Heart left ventricle (tissue), 16 donors: ENCODE data around the gene JPH2. TPM values are rescaled to one million over a fixed set of nuclear protein-coding genes. Genes with fewer than 3 reads are reported as not detected.

Experiments
- ATAC-seq, 4 donors: fragments of 200-7000 bp; cut with Tn5 transposase; one replicate each; pipeline ENCODE4 v1.9.1; 2020 to 2022; ENCODE audit warnings: moderate library complexity in 4 of 4, mild to moderate bottlenecking in 3 of 4, moderate number of reproducible peaks in 1 of 4
- DNase-seq, 5 donors: peaks; one replicate each; pipeline ENCODE4 v3.0.0-alpha.2; 2020
- H3K27ac ChIP-seq, 12 donors: fragments of 200-600 bp; sonication (generic) in 4 of 12; one replicate each; pipeline versions ENCODE4 v1.5.0 to v1.8.0; 2016 to 2022; ENCODE audit warnings: mild to moderate bottlenecking in 2 of 12
- H3K27me3 ChIP-seq, 9 donors: fragments of 200-600 bp; sonication (generic) in 2 of 9; one replicate each; pipeline versions ENCODE4 v1.5.1 to v1.8.0; 2016 to 2022; ENCODE audit warnings: mild to moderate bottlenecking in 3 of 9
- H3K36me3 ChIP-seq, 9 donors: fragments of 200-600 bp; sonication (generic) in 2 of 9; one replicate each; pipeline versions ENCODE4 v1.5.0 to v1.8.0; 2018 to 2022; ENCODE audit warnings: mild to moderate bottlenecking in 2 of 9
- H3K4me1 ChIP-seq, 12 donors: fragments of 200-600 bp; sonication (generic) in 4 of 12; one replicate each; pipeline versions ENCODE4 v1.5.0 to v1.8.0; 2016 to 2022; ENCODE audit warnings: mild to moderate bottlenecking in 3 of 12
- H3K4me3 ChIP-seq, 12 donors: fragments of 200-600 bp; sonication (generic) in 4 of 12; one replicate each; pipeline versions ENCODE4 v1.5.0 to v1.8.0; 2017 to 2022; ENCODE audit warnings: mild to moderate bottlenecking in 9 of 12, moderate library complexity in 4 of 12
- H3K9me3 ChIP-seq, 12 donors: fragments of 200-600 bp; sonication (generic) in 4 of 12; one replicate each; pipeline versions ENCODE4 v1.5.0 to v1.8.0; 2016 to 2022; ENCODE audit warnings: mild to moderate bottlenecking in 1 of 12
- CTCF ChIP-seq, 12 donors: fragments of 200-600 bp; sonication (generic) in 4 of 12; IDR thresholded peaks; one replicate each; pipeline versions ENCODE4 v1.5.0 to v1.8.0; 2018 to 2022; ENCODE audit warnings: antibody characterized with exemption in 12 of 12, mild to moderate bottlenecking in 5 of 12
- POLR2A ChIP-seq, 2 donors: fragments of 450-650 bp; IDR thresholded peaks; one replicate each; pipeline ENCODE4 v1.6.1; 2017; ENCODE audit warnings: antibody characterized with exemption in 2 of 2, mild to moderate bottlenecking in 2 of 2, moderate library complexity in 2 of 2
- WGBS, 4 donors: extraction: QIAGEN DNeasy Blood & Tissue Kit in 2 of 4; methylation state at CpG; one replicate each; pipeline versions ENCODE4 v1.1.5 to v1.1.7; 2013 to 2018; 5-methylcytosine and 5-hydroxymethylcytosine counted together
- intact Hi-C, 10 donors: fragments of 100-400 bp; cut with DNase I; formaldehyde crosslinking; loops; one replicate each; pipeline versions ENCODE4 v1.11.1 to v1.14.2; 2022
- polyA plus RNA-seq, 2 donors: library from polyadenylated mRNA; stranded (reverse); fragments of 200-250 nt; gene quantifications; one replicate each; pipeline ENCODE4 v1.2.3, GENCODE V29; 2013
- total RNA-seq, 9 donors: library from RNA; depleted of rRNA in 2 of 9; stranded (reverse); fragments of >200 nt in 2 of 9; fragmentation: NEBNext Ultra II Directional in 3 of 9; extraction: Animal tissue kit (Norgen Biotek cat#: 25700) in 3 of 9; gene quantifications; one replicate each; pipeline versions ENCODE4 v1.1.0 to v1.2.4, GENCODE V29; 2016 to 2023
- donor health status: ischemic (EF 13 %, LVEDD 7.1; RV severe dilation, severe dysfunction).
- donor health status: healthy with polysubstance abuse.
- donor health status: DM: no; HTN: yes; CAD: no.
- donor health status: DM: no; HTN: no; CAD: no.
- donor health status: ischemic (EF 25% LVEDD 6.9; RV normal size, moderate dysfunction).
- donor health status: ischemic (EF 25% LVEDD 5.7; RV mildly dilated, moderate dysfunction).
- donor health status: healthy.
- donor health status: DM: yes; HTN: yes; CAD: no.
- donor health status: ischemic (EF 35%, LVEDD 5.7; RV mildly dilated, moderate dysfunction).
- donor health status: nonischemic (EF 11% LVEDD 7.7; RV severe dilation, severe dysfunction).
- donor health status: DM: yes; HTN: yes; CAD: no.
- donor health status: PGD.
- donor health status: ischemic (EF 29% LVEDD 5.4; RV normal size, mild dysfunction).
- donor health status: nonischemic (EF 23%, LVEDD 6.1; RV moderate dilation, normal function).

The JPH2 gene
- total and polyA plus RNA-seq, 11 donors = 99.5 to 219 (median 155) TPM

GRCh38 chr20:44228465-44229258, 41.7 kb upstream of the JPH2 start:
- no peaks in the 10 kb centered on the region for H3K27me3 ChIP-seq
- no peak overlapping the region for H3K27ac ChIP-seq
- intact Hi-C loops = no loop called here
- ATAC-seq (peak; percentile 10 to 52 (median 45)), DNase-seq (no peak)
- WGBS, 4 donors = 55 to 64% (median 59%) methylated on average over 15 to 17 of the region's 17 CpGs
- no peak overlapping the region for H3K4me3 ChIP-seq
- no peaks in the 10 kb centered on the region for H3K9me3 ChIP-seq
- H3K36me3 ChIP-seq = peaks cover 0 to 6% (median 0%) of the 10 kb centered on the region in 9 donors
- H3K4me1 ChIP-seq = peaks cover 0 to 8% (median 0%) of the 10 kb centered on the region in 12 donors
- TF ChIP-seq POLR2A (IDR thresholded peaks at IDR 0.05) (no peak), CTCF (IDR thresholded peaks at IDR 0.05) (no peak)

GRCh38 chr20:44224637-44225036, 37.6 kb upstream of the JPH2 start:
- TF ChIP-seq CTCF (IDR thresholded peaks at IDR 0.05) (no peak), POLR2A (IDR thresholded peaks at IDR 0.05) (no peak)
- WGBS, 4 donors = 76 to 81% (median 79%) methylated on average over 5 of the region's 5 CpGs

GRCh38 chr20:44223721-44224120, 36.7 kb upstream of the JPH2 start:
- no peak overlapping the region for H3K4me3 ChIP-seq
- H3K9me3 ChIP-seq = no peaks in the 10 kb centered on the region
- WGBS, 4 donors = 73 to 90% (median 87%) methylated on average over 5 of the region's 5 CpGs
- no peak overlapping the region for H3K27ac ChIP-seq
- peaks cover 0 to 18% (median 5%) of the 10 kb centered on the region in 12 donors for H3K4me1 ChIP-seq
- TF ChIP-seq POLR2A (IDR thresholded peaks at IDR 0.05) (no peak), CTCF (IDR thresholded peaks at IDR 0.05) (no peak)
- no peak for ATAC-seq
- intact Hi-C loops = loop anchor here in 2 of 10 donors (5.0 kb wide), 2 partner anchors 79 to 244 kb away; no protein-coding TSS in a partner anchor
- H3K27me3 ChIP-seq = no peaks in the 10 kb centered on the region
- H3K36me3 ChIP-seq = peaks cover 0 to 9% (median 0%) of the 10 kb centered on the region in 9 donors
- no peak for DNase-seq

More at GRCh38 chr20:44224637-44225036, 37.6 kb upstream of the JPH2 start:
- H3K36me3 ChIP-seq = peaks cover 0 to 9% (median 0%) of the 10 kb centered on the region in 9 donors
- no peak for DNase-seq
- no peaks in the 10 kb centered on the region for H3K27me3 ChIP-seq
- no peaks in the 10 kb centered on the region for H3K9me3 ChIP-seq
- H3K4me1 ChIP-seq = peaks cover 0 to 17% (median 5%) of the 10 kb centered on the region in 12 donors
- no peak for ATAC-seq
- no peak overlapping the region for H3K27ac ChIP-seq
- no peak overlapping the region for H3K4me3 ChIP-seq
- intact Hi-C loops = loop anchor here in 2 of 10 donors (5.0 kb wide), 2 partner anchors 78 to 243 kb away; no protein-coding TSS in a partner anchor

GRCh38 chr20:44222633-44223368, 35.8 kb upstream of the JPH2 start:
- H3K27ac ChIP-seq = peak overlapping the region in 6 of 12 donors; percentile 20 to 74 (median 38)
- H3K36me3 ChIP-seq = peaks cover 0 to 9% (median 0%) of the 10 kb centered on the region in 9 donors
- 37 to 40% (median 38%) methylated on average over 7 of the region's 7 CpGs for WGBS, 4 donors
- H3K4me1 ChIP-seq = peaks cover 0 to 21% (median 13%) of the 10 kb centered on the region in 12 donors
- intact Hi-C loops = loop anchor here in 2 of 10 donors (5.0 kb wide), 2 partner anchors 80 to 244 kb away; no protein-coding TSS in a partner anchor
- TF ChIP-seq POLR2A (IDR thresholded peaks at IDR 0.05) (no peak), CTCF (IDR thresholded peaks at IDR 0.05) (no peak)
- H3K4me3 ChIP-seq = no peak overlapping the region
- DNase-seq = peak in 1 of 5 donors; percentile 50
- H3K9me3 ChIP-seq = no peaks in the 10 kb centered on the region
- ATAC-seq = peak; percentile 33 to 65 (median 50)
- no peaks in the 10 kb centered on the region for H3K27me3 ChIP-seq
